Cerebellar nuclear complex (tissue), 1 donor: ENCODE data around the gene CADM3.

Source experiments
- DNase-seq, 2 experiments: peaks; one replicate each; lab custom pipeline; 2025; lab: John Stamatoyannopoulos, UW

CADM3 gene

DNA sequence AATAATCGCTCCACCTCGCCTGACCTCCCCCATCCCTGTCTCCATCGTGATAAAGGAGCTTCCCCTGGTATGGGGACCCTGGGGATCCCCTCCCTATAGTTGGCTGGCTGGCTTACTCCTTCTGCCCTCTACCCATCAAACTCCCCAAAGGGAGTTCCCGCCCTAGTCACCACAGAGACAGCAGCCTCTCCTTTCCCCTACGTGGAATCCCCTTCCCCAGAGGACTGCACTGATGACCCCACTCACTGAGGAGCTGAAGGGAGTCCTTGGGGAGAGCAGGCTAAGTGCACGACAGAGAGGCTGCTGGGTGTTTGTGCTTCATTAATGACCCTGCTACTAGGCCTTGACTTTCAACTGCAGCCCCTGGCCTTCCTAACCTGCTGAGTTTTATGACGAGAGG, 1.9 kb downstream of the CADM3 start:
- DNase-seq: no peak

DNA sequence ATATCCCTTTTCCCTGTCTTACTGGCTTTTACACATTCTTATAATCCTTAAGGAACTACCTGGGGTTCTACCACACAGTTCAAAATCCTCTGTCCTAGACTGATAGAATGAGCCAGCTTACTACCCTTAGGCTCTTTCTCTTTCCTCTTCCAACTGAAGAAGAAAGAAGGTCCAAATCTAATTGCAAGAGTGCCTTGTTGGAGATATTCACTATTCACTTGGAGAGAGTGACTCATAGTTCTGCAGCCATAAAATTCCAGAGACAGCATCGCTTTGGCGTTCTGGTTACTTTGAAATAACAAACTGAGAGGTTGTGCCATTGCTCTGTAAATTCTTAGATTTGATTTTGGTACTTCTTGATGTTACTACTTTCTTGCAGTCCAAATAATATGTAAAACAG, 4.2 kb downstream of the CADM3 start:
- no peak for DNase-seq

DNA sequence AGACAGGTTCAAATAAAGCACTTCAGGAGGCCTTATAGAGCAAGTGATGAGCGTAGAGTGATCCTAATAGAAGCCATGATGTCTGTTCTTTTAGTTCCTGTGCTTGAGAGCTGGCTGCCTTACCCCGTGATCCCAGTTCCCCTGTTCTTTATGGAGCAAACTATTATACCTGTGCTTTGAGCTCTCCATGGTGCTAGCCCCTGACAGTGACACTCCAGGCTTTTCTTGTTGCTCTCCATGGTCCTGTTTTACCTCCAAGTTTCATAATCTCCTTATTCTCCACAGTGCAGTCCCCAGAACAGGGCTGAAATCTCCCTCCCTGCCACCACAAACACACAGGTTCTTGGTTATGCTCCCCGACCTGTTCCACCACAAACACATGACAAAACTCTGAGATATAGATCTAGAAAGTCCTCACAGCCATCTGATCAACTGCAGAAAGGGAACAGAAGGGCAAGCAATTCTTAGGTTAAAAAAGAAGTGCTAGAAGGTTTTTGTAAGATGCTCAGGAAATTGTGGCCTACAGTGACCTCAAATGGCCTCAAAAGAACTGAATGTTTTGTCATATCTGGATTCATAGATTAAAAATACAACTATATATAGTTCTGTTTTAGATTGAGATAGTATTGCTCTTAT, 6.0 kb downstream of the CADM3 start:
- no peak for DNase-seq

DNA sequence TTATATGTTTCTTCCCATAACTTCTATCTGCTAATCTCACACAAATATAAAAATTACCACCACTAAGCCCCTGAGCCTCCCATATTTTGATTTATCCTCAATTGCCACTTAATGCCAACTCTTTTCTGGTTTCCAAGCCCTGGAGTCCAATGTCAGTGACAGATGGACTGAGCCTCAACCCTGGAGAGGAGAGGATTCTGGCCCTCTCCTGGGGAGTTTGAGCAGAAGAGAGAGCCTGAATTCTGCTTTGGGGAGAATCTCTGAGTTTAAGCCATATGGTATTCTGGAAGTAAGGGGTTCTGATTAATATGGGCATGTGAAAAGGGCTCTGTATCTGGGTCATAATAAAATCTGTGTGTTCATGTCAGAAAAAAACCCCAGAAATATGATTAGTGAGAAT, 8.5 kb downstream of the CADM3 start:
- DNase-seq: peak; percentile 24 to 83

DNA sequence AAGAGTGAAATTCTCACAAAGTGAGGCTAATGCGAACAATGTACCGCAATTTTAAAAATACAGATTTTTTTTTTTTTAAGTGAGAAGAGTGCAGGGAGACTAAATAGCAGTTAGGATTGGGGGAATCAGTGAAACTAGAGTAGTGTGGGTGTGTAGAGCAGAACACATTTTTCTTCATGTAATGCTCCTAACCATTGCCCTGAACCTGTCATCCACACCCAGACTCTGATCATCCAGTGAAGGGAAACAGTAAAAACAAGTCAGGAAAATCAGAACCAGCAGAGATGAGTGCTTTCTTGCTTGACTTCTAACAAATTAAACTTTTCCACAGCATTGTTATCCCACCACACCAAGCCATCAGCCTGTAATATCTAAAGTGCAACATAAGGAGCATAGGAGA, 9.1 kb downstream of the CADM3 start:
- no peak for DNase-seq

DNA sequence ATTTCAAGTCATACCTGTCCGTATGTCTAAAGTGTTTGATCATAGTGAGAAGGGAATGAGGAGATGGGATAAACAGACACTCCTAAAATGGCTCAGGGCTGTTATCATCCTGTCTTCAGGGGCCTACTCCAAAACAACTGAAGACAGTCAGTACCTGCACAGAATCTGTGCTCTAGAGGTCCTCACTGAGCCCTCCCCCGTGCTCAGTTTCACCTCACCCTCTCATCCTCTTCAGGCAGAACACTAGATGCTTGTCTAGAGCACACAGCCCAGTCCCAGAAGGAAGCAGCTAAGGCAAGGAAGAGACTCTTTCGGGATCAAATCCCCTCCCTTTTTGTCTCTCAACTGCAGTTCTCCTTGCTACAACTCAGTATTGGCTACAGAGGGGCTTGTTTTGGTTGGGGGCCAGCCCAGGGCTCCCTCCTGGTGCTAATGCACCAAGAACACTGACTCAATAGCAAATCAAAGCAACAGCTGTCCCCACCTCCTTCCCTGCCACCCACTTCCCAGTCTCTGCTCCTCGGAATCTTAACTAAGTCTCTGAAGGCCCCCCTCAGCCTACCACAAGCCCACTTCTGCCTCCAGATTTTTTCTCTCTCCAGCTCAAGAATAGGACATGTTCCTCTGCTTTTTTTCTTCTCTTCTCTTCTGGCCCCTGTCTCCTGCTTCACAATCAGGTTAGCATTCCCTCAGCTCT, 10.1 kb downstream of the CADM3 start:
- DNase-seq: no peak

DNA sequence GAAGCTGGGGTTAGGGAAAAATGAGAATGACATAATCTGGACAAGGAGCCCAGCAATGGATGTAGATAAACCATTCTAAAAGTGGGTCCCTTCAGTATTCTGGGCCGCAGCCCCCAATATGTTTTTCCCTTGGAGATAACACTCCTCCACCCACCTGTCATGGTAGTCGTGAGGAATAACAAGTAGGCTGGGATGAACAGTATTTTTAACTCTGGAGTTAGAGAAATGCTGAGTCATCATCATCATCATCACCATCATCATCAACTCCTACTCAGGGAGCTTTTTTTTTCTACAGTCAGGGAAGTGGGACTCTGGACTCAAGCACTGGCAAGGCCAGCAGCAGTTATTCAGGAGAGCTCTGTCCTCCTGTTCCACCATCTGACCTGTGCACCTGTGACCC, 12.8 kb downstream of the CADM3 start:
- no peak for DNase-seq

DNA sequence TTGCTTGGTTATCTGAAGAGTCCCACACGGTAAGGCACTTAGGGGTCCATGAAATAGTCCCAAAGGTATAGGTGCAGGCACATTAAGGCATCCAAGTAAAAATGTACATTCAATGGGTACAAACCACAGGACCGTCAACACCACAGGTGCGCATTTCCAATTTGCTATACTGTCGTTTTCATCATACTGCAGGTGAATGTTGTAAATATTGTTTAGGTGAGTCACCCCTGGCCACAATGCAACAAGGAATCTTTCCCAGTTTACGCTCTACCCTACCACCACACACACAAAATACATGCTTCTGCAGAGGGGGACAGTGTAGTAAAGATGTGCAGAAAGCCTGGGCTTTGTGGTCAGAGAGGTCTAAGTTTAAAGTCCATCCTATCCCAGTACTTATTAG, 13.7 kb downstream of the CADM3 start:
- no peak for DNase-seq

DNA sequence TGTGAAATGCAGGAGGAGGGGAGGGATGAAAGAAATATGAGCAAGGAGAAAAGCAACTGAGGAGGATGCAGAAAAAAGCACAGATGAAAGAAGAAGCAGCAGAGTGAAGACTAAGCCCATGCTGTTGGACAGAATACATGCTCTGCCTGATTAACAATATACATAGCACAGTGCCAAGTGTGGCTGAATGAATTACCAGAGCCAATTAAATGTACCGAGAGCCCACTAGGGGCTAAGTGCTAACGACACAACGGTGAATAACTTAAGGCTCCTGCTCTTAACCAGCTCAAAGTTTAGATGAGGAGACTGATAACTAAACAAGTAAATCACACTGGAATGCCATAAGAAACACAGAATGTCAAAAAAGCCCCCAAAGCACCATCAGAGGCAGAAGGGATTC, 15.6 kb downstream of the CADM3 start:
- no peak for DNase-seq

DNA sequence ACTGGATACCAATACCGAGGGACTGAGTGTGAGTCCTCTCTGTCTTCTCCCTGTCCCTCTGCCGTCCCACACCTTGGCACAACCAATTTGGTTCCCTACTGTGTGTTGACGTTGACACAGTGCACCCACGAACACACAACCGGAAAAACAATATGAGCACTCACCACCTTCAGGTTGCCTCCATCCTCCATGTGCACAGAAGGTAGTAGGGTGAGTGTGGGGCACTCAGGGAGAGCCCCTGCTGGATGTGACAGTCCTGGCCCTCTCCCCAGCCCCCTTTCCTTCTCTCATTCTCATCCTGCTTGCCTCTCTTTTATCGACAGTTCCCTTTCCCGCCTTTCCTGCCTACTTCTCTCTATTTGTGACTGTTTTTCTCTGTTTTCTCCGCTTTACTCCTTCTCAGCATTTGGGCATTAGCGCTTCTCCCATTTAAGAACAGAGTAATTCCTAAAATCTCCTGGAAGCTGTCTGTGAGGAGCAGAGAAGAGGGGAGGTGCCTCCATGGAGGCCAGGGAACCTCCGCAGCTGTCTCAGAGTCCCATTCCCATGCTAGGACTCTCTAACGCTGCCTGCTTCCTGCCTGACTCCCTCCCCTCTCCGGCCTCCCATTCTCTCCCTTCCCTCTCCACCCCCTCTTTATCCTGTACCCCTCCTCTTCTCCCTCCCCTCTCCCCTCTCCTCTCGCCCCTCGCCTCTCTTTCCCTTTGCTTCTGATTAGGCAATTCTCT, 16.4 kb downstream of the CADM3 start:
- DNase-seq: no peak

DNA sequence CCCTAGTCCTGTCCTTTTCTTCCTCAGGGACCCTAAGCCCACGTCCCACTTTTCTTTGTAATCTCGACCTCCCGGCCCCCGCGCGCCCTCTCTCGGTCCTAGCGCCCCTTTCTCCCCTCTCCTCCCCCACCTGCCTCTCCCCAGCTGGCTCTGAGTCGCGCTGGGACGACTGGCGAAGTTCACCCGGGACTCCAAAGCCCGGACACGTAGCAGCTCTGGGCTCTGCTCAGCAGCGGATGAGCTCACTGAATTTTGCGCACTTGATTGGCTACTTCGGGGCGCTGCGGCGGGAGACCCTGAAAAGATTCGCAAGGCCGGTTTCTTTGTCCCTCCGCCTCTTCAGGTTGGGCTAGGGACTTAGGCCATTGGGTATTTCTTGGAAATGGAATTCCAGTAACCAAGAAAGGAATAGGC, 17.0 kb downstream of the CADM3 start:
- peak in 1 of 2 experiments; percentile 29 for DNase-seq

DNA sequence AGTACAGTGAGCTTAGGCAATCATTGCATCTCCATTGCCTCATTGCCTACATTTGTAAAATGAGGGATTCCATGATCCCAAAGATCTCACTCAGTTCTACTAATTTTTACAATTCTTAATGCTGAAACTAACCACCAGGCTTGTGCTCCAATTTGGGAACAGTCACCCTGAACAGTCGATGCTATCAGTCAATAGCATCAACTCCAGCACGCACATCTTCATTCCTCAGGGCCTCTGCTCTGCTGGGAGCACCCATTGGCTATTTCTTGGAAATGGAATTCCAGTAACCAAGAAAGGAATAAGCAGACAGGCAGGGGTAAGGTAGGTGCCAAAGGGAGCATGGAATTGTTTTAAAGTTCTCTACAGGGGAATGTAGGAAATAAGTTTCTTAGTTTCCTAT, 19.0 kb downstream of the CADM3 start:
- no peak for DNase-seq

DNA sequence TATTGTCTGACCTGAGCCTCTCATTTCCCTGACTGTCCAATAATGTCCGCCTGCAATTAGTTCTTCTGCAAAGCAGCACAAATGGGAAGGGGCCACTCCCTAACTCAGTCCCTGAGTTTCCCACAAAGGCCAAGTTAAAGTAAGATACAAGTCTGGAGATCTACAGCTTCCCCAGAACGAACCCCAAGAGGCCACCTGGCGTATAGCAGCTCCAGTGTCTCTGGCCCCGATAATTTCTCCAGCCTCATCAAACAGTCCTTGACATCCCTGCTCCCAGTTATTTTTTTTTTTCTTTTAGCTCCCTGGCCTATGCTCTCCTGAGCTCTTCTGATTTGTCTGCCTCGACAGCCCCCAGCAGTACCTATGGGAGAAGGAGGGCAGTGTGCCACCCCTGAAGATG, 25.1 kb downstream of the CADM3 start:
- DNase-seq: no peak

DNA sequence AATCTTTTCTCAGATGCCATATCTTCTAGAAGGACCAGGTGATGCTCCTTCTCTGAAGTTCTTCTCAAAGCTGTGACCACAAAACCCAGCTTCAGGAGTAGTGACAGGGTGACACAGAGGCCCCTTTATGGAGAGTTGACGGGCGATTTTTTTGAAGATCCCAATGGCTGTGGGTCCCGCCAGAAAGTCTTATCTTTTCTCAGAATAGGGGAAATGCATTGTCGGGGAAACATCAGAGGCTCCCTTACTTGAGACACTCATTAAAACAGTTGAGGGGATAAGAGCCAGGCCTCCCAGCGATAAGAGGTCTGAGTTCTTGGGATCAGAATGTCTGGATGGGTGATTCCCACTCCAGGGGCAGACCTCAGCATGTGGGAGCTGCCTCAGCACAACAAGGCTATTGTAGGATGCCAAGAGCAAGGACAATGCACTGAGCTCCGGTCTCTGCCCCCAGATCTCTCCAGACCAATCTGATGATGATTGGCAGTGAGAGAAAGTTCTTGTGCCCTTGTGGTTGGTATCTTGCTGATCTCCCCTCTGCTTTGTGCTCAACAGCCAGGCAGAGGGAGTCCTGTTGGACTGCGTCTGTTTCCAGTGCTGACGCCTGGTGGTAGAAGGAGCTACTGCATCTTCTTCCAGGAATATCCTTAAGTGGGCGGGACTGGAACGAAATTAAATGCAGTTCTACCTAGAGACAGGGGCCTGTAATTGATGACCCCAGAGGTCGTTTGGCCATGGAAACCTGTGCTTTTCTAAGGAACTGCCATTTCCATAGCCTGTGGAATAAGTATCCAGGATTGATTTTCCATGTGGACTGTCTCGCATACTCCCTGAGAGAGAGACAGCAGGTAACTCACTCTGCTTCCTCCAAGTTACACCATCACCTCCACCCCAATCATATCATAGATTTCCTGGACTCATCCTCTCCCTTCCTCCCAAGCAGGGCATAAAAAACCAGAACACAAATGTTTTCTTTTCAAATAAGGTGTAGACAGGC, 26.4 kb downstream of the CADM3 start:
- peak; percentile 14 to 32 for DNase-seq

DNA sequence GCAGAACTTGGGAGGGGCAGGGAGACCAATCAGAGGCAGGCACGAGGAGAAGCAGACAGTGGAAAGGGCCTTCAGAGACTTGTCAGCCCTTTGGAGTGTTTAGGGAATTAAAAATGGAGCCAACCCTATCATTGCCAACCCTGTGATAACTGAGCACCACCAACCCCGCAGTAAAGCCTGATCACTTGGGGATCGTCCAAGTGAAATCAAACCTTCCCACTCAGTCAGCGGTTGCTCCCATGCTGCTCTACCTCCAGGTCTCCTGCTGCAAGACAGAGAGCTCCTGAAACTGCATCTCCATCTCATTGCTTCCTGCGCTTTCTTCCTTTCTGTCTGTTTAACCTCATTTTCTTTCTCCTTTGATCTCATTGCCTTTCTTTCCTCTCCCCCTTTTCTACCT, 28.5 kb downstream of the CADM3 start:
- DNase-seq: no peak

DNA sequence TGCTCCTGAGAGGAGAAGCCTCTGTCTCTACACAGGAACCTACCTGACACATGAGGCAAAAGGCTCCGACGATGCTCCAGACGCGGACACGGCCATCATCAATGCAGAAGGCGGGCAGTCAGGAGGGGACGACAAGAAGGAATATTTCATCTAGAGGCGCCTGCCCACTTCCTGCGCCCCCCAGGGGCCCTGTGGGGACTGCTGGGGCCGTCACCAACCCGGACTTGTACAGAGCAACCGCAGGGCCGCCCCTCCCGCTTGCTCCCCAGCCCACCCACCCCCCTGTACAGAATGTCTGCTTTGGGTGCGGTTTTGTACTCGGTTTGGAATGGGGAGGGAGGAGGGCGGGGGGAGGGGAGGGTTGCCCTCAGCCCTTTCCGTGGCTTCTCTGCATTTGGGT, 29.4 kb downstream of the CADM3 start:
- no peak for DNase-seq

DNA sequence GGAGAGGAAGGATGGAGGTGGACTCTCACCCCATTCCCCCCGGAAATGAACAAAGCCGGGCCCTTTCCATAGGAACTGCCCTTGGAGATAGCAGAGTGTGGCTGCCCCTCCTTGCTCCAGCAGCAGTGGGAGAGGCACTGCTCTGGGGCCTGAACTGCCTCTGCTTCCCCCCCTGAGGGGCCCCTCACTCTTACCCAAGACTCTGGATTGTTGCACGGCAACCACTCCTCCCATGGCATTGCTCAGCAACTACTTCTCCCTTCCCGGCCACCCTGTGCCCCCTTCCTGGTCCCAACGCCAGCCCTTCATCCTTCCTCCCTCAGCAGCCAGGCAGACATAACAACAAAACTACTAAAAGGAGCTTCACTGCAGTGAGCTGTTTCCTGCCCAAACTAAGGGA, 30.2 kb downstream of the CADM3 start:
- DNase-seq: no peak

DNA sequence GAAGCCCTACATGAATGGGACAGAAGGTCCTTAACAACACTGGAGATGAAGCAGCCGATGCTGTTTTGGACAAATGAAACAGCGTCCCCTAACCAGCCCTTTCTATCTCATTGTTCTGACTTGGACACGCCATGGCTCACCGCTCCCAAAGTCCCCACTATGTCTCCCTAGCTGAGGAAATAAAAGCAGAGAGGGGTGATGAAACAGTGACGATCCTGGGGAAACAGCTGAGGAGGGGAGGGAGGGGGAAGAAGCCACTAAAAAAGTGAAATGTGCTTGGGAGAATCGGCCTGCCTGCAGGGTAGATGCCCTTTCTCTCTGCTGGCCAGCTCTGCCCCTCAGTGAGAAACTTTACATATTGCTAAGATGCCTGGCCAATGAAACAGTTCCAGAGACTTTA, 32.2 kb downstream of the CADM3 start:
- no peak for DNase-seq

DNA sequence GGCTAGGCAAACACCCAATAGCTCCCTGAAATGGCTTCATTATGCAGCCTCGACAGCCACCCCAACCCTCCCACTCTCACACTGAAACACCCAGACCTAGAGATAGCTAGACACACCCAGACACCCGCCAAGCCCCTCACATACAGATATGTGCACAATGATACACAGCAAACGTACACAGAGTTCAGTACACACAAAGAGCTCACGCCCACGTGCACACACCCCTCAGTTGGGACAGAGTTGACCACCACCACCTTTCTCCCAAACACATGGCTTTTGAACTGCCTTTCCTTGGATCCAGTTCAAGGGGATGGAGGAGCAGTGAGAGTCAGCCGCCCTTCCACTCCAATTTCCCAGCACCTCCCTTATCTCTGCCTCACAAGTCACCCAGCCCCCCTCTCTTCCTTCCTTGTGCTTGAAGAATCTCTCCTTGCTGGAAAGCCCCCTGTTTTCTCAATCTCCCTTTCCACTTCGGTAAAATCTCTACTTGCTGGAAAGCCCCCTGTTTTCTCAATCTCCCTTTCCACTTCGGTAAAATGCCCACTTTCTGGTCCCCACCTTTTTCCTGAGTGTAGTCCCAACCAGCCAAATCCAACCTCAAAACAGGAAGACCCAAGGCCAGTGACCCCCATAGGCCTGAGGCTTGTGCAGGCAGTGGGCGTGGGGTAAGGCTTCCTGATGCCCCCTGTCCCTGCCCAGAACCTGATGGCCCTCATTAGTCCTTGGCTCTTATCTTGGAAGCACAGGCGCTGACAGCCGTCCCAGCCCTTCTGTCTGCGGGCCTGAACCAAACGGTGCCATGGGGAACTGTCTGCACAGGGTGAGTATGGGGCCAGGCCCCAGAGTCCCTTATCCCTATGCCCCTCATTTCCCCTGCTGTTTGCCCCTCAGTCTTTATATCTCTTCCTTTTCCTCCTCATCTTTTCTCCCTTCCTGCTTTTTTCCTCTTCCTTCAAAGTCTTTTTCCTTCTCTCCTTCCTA, 33.0 kb downstream of the CADM3 start, which contains the start of gene ACKR1:
Gene ACKR1 (plus strand): TSS at position 715 of the 981 bp plus-strand sequence. CDS start 85 bp downstream, at position 800.
- no peak for DNase-seq

DNA sequence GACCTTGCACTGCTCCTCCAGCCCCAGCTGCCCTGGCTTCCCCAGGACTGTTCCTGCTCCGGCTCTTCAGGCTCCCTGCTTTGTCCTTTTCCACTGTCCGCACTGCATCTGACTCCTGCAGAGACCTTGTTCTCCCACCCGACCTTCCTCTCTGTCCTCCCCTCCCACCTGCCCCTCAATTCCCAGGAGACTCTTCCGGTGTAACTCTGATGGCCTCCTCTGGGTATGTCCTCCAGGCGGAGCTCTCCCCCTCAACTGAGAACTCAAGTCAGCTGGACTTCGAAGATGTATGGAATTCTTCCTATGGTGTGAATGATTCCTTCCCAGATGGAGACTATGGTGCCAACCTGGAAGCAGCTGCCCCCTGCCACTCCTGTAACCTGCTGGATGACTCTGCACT, 33.8 kb downstream of the CADM3 start:
- DNase-seq: no peak

DNA sequence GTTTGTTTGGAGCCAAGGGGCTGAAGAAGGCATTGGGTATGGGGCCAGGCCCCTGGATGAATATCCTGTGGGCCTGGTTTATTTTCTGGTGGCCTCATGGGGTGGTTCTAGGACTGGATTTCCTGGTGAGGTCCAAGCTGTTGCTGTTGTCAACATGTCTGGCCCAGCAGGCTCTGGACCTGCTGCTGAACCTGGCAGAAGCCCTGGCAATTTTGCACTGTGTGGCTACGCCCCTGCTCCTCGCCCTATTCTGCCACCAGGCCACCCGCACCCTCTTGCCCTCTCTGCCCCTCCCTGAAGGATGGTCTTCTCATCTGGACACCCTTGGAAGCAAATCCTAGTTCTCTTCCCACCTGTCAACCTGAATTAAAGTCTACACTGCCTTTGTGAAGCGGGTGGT, 34.7 kb downstream of the CADM3 start:
- DNase-seq: no peak
